ENCODE results near the gene CASTOR2.
"Not testable (repeated sequence)": the region's sequence is repeated elsewhere in the genome, so short reads cannot be mapped to it uniquely, and the experiment has no call there.

The CASTOR2 gene

GRCh38 chr7:74964511-74965119 is at the start of gene CASTOR2:
TSS of gene CASTOR2 (plus strand) at chr7:74964705. CDS start at chr7:74964986, 281 bp downstream.
- not testable (repeated sequence) for H3K79me2 ChIP-seq (ENCODE audit: insufficient read depth, low read depth); H3K27me3 ChIP-seq (ENCODE audit: insufficient read depth, low read depth); H4K20me1 ChIP-seq (ENCODE audit: insufficient read depth); H3K9ac ChIP-seq; H2AFZ ChIP-seq (ENCODE audit: low read depth); H3K27ac ChIP-seq; H3K4me1 ChIP-seq (ENCODE audit: low read depth, poor library complexity, severe bottlenecking); H3K36me3 ChIP-seq (ENCODE audit: insufficient read depth); H3K4me3 ChIP-seq (IDR thresholded peaks at IDR 0.05; ENCODE audit: insufficient read depth, low read depth, low read length)
- 0 out of 2 replicates have a peak within 1 kb of the TSS, but pooled peaks have one; percentile 25 for H3K4me2 ChIP-seq

GRCh38 chr7:74922321-74922890 is 42.1 kb upstream of the CASTOR2 start:
- H3K4me1 ChIP-seq (ENCODE audit: low read depth, poor library complexity, severe bottlenecking) = peaks cover 39% of the 10 kb centered on the region
- H3K27me3 ChIP-seq (ENCODE audit: insufficient read depth, low read depth); H3K4me3 ChIP-seq (IDR thresholded peaks at IDR 0.05; ENCODE audit: insufficient read depth, low read depth, low read length); H4K20me1 ChIP-seq (ENCODE audit: insufficient read depth); H3K9ac ChIP-seq; H2AFZ ChIP-seq (ENCODE audit: low read depth); H3K36me3 ChIP-seq (ENCODE audit: insufficient read depth); H3K4me2 ChIP-seq; H3K27ac ChIP-seq; H3K79me2 ChIP-seq (ENCODE audit: insufficient read depth, low read depth): not testable (repeated sequence)

GRCh38 chr7:74923644-74924043 is 40.9 kb upstream of the CASTOR2 start:
- H3K4me2 ChIP-seq; H3K36me3 ChIP-seq (ENCODE audit: insufficient read depth); H3K4me3 ChIP-seq (IDR thresholded peaks at IDR 0.05; ENCODE audit: insufficient read depth, low read depth, low read length); H3K9ac ChIP-seq; H4K20me1 ChIP-seq (ENCODE audit: insufficient read depth); H2AFZ ChIP-seq (ENCODE audit: low read depth); H3K79me2 ChIP-seq (ENCODE audit: insufficient read depth, low read depth); H3K27ac ChIP-seq; H3K27me3 ChIP-seq (ENCODE audit: insufficient read depth, low read depth): not testable (repeated sequence)
- H3K4me1 ChIP-seq (ENCODE audit: low read depth, poor library complexity, severe bottlenecking) = peaks cover 39% of the 10 kb centered on the region

GRCh38 chr7:74926968-74927367 is 37.5 kb upstream of the CASTOR2 start:
- H3K4me3 ChIP-seq (IDR thresholded peaks at IDR 0.05; ENCODE audit: insufficient read depth, low read depth, low read length); H2AFZ ChIP-seq (ENCODE audit: low read depth); H3K27me3 ChIP-seq (ENCODE audit: insufficient read depth, low read depth); H4K20me1 ChIP-seq (ENCODE audit: insufficient read depth); H3K79me2 ChIP-seq (ENCODE audit: insufficient read depth, low read depth); H3K36me3 ChIP-seq (ENCODE audit: insufficient read depth); H3K4me2 ChIP-seq: not testable (repeated sequence)
- peaks cover 39% of the 10 kb centered on the region for H3K4me1 ChIP-seq (ENCODE audit: low read depth, poor library complexity, severe bottlenecking)
- H3K9ac ChIP-seq = peak overlapping the region; percentile 70; the same call in 1 of the 2 replicates
- H3K27ac ChIP-seq = peak overlapping the region; percentile 80; the same call in 1 of the 2 replicates

GRCh38 chr7:74931563-74932328 is 32.8 kb upstream of the CASTOR2 start:
- H3K79me2 ChIP-seq (ENCODE audit: insufficient read depth, low read depth); H3K27me3 ChIP-seq (ENCODE audit: insufficient read depth, low read depth); H2AFZ ChIP-seq (ENCODE audit: low read depth); H3K36me3 ChIP-seq (ENCODE audit: insufficient read depth); H3K4me3 ChIP-seq (IDR thresholded peaks at IDR 0.05; ENCODE audit: insufficient read depth, low read depth, low read length); H4K20me1 ChIP-seq (ENCODE audit: insufficient read depth); H3K4me1 ChIP-seq (ENCODE audit: low read depth, poor library complexity, severe bottlenecking): not testable (repeated sequence)
- H3K27ac ChIP-seq = peak overlapping the region; percentile 69
- H3K4me2 ChIP-seq = 0 out of 2 replicates have a peak overlapping the region, but pooled peaks have one; percentile 27
- peak overlapping the region; percentile 25; the same call in 1 of the 2 replicates for H3K9ac ChIP-seq

- H3K4me2 ChIP-seq; H3K27me3 ChIP-seq (ENCODE audit: insufficient read depth, low read depth); H3K4me3 ChIP-seq (IDR thresholded peaks at IDR 0.05; ENCODE audit: insufficient read depth, low read depth, low read length); H4K20me1 ChIP-seq (ENCODE audit: insufficient read depth); H3K4me1 ChIP-seq (ENCODE audit: low read depth, poor library complexity, severe bottlenecking); H3K9ac ChIP-seq; H3K36me3 ChIP-seq (ENCODE audit: insufficient read depth); H3K79me2 ChIP-seq (ENCODE audit: insufficient read depth, low read depth); H3K27ac ChIP-seq; H2AFZ ChIP-seq (ENCODE audit: low read depth): not testable (repeated sequence)
Measured at GRCh38 chr7:74939429-74939828, 25.1 kb upstream of the CASTOR2 start.

GRCh38 chr7:74941302-74942069 is 23.0 kb upstream of the CASTOR2 start:
- H3K4me3 ChIP-seq (IDR thresholded peaks at IDR 0.05; ENCODE audit: insufficient read depth, low read depth, low read length); H3K27me3 ChIP-seq (ENCODE audit: insufficient read depth, low read depth); H2AFZ ChIP-seq (ENCODE audit: low read depth): not testable (repeated sequence)

GRCh38 chr7:74943923-74944322 is 20.6 kb upstream of the CASTOR2 start:
- not testable (repeated sequence) for H3K79me2 ChIP-seq (ENCODE audit: insufficient read depth, low read depth); H4K20me1 ChIP-seq (ENCODE audit: insufficient read depth); H3K4me2 ChIP-seq; H3K27me3 ChIP-seq (ENCODE audit: insufficient read depth, low read depth); H3K4me1 ChIP-seq (ENCODE audit: low read depth, poor library complexity, severe bottlenecking); H3K4me3 ChIP-seq (IDR thresholded peaks at IDR 0.05; ENCODE audit: insufficient read depth, low read depth, low read length); H3K9ac ChIP-seq; H3K36me3 ChIP-seq (ENCODE audit: insufficient read depth); H2AFZ ChIP-seq (ENCODE audit: low read depth); H3K27ac ChIP-seq

More at GRCh38 chr7:74941302-74942069, 23.0 kb upstream of the CASTOR2 start:
- not testable (repeated sequence) for H3K27ac ChIP-seq; H3K79me2 ChIP-seq (ENCODE audit: insufficient read depth, low read depth); H4K20me1 ChIP-seq (ENCODE audit: insufficient read depth); H3K9ac ChIP-seq; H3K4me2 ChIP-seq; H3K4me1 ChIP-seq (ENCODE audit: low read depth, poor library complexity, severe bottlenecking); H3K36me3 ChIP-seq (ENCODE audit: insufficient read depth)

GRCh38 chr7:74947741-74948140 is 16.8 kb upstream of the CASTOR2 start:
- H3K36me3 ChIP-seq (ENCODE audit: insufficient read depth); H3K4me3 ChIP-seq (IDR thresholded peaks at IDR 0.05; ENCODE audit: insufficient read depth, low read depth, low read length); H3K4me2 ChIP-seq; H3K9ac ChIP-seq; H3K4me1 ChIP-seq (ENCODE audit: low read depth, poor library complexity, severe bottlenecking); H3K79me2 ChIP-seq (ENCODE audit: insufficient read depth, low read depth); H4K20me1 ChIP-seq (ENCODE audit: insufficient read depth); H3K27me3 ChIP-seq (ENCODE audit: insufficient read depth, low read depth); H3K27ac ChIP-seq; H2AFZ ChIP-seq (ENCODE audit: low read depth): not testable (repeated sequence)
